ENCODE results near the gene ISY1.
"Not testable (repeated sequence)": the region's sequence is repeated elsewhere in the genome, so short reads cannot be mapped to it uniquely, and the experiment has no call there.

ISY1 gene

GRCh38 chr3:129119365-129120100 lies 41.3 kb downstream of the ISY1 start:
- Histone ChIP-seq H3K4me2 (peak overlapping the region; percentile 82 to 100 (median 98)), H3K27ac (peak overlapping the region; percentile 90 to 100 (median 96); a peak in 21 of 22 replicates), H3K9me3 (replicated peaks in 1 of 11) (no peaks in the 10 kb centered on the region), H3K4me1 (peaks cover 70 to 79% (median 77%) of the 10 kb centered on the region in 10 experiments), H3K36me3 (peaks cover 18 to 38% (median 31%) of the 10 kb centered on the region in 11 experiments), H3K4me3 (peak overlapping the region; percentile 78 to 92 (median 90)), H3K27me3 (0 out of 22 replicates have a peak, but pooled peaks cover 0 to under 1% (median 0%) of the 10 kb centered on the region in 11 experiments), H4K20me1 (peaks cover 14 to 71% (median 26%) of the 10 kb centered on the region in 11 experiments; a peak in 20 of 22 replicates), H3K9ac (peak overlapping the region; percentile 89 to 99 (median 96))
- TF ChIP-seq Cebpa-rat (IDR thresholded peaks at IDR 0.05) = no peak

- Histone ChIP-seq H3K27me3 (no peaks in the 10 kb centered on the region), H3K36me3 (peaks cover 26 to 46% (median 39%) of the 10 kb centered on the region in 11 experiments), H3K4me2 (peak overlapping the region; percentile 82 to 100 (median 98)), H3K9ac (peak overlapping the region; percentile 89 to 99 (median 96)), H3K4me1 (peaks cover 73 to 80% (median 77%) of the 10 kb centered on the region in 10 experiments), H3K9me3 (replicated peaks in 1 of 11) (no peaks in the 10 kb centered on the region), H3K4me3 (peak overlapping the region; percentile 78 to 92 (median 90)), H4K20me1 (peaks cover 18 to 78% (median 33%) of the 10 kb centered on the region in 11 experiments; a peak in 21 of 22 replicates), H3K27ac (peak overlapping the region; percentile 90 to 100 (median 96); a peak in 21 of 22 replicates)
- no peak for TF ChIP-seq Cebpa-rat (IDR thresholded peaks at IDR 0.05)
These were observed 42.1 kb downstream of the ISY1 start for GRCh38 chr3:129118745-129119144.

GRCh38 chr3:129117134-129117533 lies 43.7 kb downstream of the ISY1 start:
- peak overlapping the region; percentile 82 to 100 (median 98) for H3K4me2 ChIP-seq
- H3K4me1 ChIP-seq = peaks cover 70 to 80% (median 75%) of the 10 kb centered on the region in 10 experiments
- H4K20me1 ChIP-seq = peaks cover 5 to 79% (median 33%) of the 10 kb centered on the region in 11 experiments; a peak in 18 of 22 replicates
- H3K27me3 ChIP-seq = no peaks in the 10 kb centered on the region
- TF ChIP-seq Cebpa-rat (IDR thresholded peaks at IDR 0.05) = no peak
- H3K4me3 ChIP-seq = 0 out of 20 replicates have a peak overlapping the region, but pooled peaks of 1 of the 10 experiments have one; percentile 44
- H3K27ac ChIP-seq = peak overlapping the region in 9 of 11 experiments; percentile 69 to 100 (median 99); a peak in 13 of 22 replicates
- H3K36me3 ChIP-seq = peaks cover 32 to 62% (median 53%) of the 10 kb centered on the region in 11 experiments
- no peaks in the 10 kb centered on the region for H3K9me3 ChIP-seq (replicated peaks in 1 of 11)
- peak overlapping the region in 5 of 11 experiments; percentile 57 to 93 (median 69); a peak in 7 of 22 replicates for H3K9ac ChIP-seq

GRCh38 chr3:129116482-129116946 lies 44.3 kb downstream of the ISY1 start:
- Histone ChIP-seq H3K27me3 (no peaks in the 10 kb centered on the region), H3K9me3 (replicated peaks in 1 of 11) (no peaks in the 10 kb centered on the region), H3K4me1 (peaks cover 75 to 80% (median 77%) of the 10 kb centered on the region in 10 experiments), H4K20me1 (peaks cover 10 to 86% (median 39%) of the 10 kb centered on the region in 11 experiments; a peak in 19 of 22 replicates), H3K27ac (peak overlapping the region; percentile 4 to 100 (median 94); a peak in 19 of 22 replicates), H3K4me2 (peak overlapping the region; percentile 82 to 100 (median 98)), H3K36me3 (peaks cover 37 to 68% (median 58%) of the 10 kb centered on the region in 11 experiments), H3K4me3 (peak overlapping the region in 5 of 10 experiments; percentile 3 to 44 (median 33); a peak in 6 of 20 replicates), H3K9ac (peak overlapping the region in 10 of 11 experiments; percentile 50 to 93 (median 68); a peak in 19 of 22 replicates)
- TF ChIP-seq Cebpa-rat (IDR thresholded peaks at IDR 0.05) = no peak

GRCh38 chr3:129114455-129114854 lies 46.4 kb downstream of the ISY1 start:
- peak overlapping the region in 4 of 11 experiments; percentile 2 to 61 (median 28); a peak in 5 of 22 replicates for H3K27ac ChIP-seq
- no peaks in the 10 kb centered on the region for H3K9me3 ChIP-seq (replicated peaks in 1 of 11)
- no peak overlapping the region for H3K9ac ChIP-seq
- TF ChIP-seq Cebpa-rat (IDR thresholded peaks at IDR 0.05) = no peak
- peaks cover 18 to 97% (median 56%) of the 10 kb centered on the region in 11 experiments; a peak in 20 of 22 replicates for H4K20me1 ChIP-seq
- peak overlapping the region; percentile 1 to 99 (median 23); a peak in 12 of 22 replicates for H3K4me2 ChIP-seq
- peaks cover 70 to 79% (median 76%) of the 10 kb centered on the region in 10 experiments for H3K4me1 ChIP-seq
- H3K27me3 ChIP-seq = no peaks in the 10 kb centered on the region
- H3K36me3 ChIP-seq = peaks cover 54 to 89% (median 78%) of the 10 kb centered on the region in 11 experiments
- no peak overlapping the region for H3K4me3 ChIP-seq

GRCh38 chr3:129112308-129113052 lies 48.4 kb downstream of the ISY1 start:
- Histone ChIP-seq H3K4me1 (peaks cover 50 to 60% (median 57%) of the 10 kb centered on the region in 10 experiments), H3K36me3 (peaks cover 66 to 92% (median 86%) of the 10 kb centered on the region in 11 experiments), H3K27ac (peak overlapping the region in 9 of 11 experiments; percentile 7 to 72 (median 61); a peak in 15 of 22 replicates), H3K4me2 (peak overlapping the region; percentile 2 to 69 (median 44); a peak in 19 of 22 replicates), H4K20me1 (peaks cover 35 to 98% (median 73%) of the 10 kb centered on the region in 11 experiments), H3K9ac (peak overlapping the region in 10 of 11 experiments; percentile 1 to 53 (median 28); a peak in 10 of 22 replicates), H3K9me3 (replicated peaks in 1 of 11) (no peaks in the 10 kb centered on the region), H3K4me3 (no peak overlapping the region), H3K27me3 (no peaks in the 10 kb centered on the region)
- peak in 2 of 11 experiments; percentile 14 to 41; a peak in 2 of 22 replicates for TF ChIP-seq Cebpa-rat (IDR thresholded peaks at IDR 0.05)

GRCh38 chr3:129111076-129111780 lies 49.6 kb downstream of the ISY1 start:
- H3K9me3 ChIP-seq (replicated peaks in 1 of 11); H3K4me2 ChIP-seq; H3K4me3 ChIP-seq; H3K27me3 ChIP-seq; H3K9ac ChIP-seq: not testable (repeated sequence)
- Histone ChIP-seq H3K27ac (peak overlapping the region in 5 of 11 experiments; percentile 5 to 61 (median 33); a peak in 4 of 22 replicates), H4K20me1 (peaks cover 47 to 100% (median 86%) of the 10 kb centered on the region in 11 experiments), H3K36me3 (peaks cover 73 to 100% (median 94%) of the 10 kb centered on the region in 11 experiments), H3K4me1 (peaks cover 41 to 60% (median 45%) of the 10 kb centered on the region in 10 experiments)

GRCh38 chr3:129107793-129108192 lies 53.1 kb downstream of the ISY1 start:
- Histone ChIP-seq H3K27me3 (no peaks in the 10 kb centered on the region), H3K9ac (peak overlapping the region in 1 of 11 experiments; percentile 31; a peak in 1 of 22 replicates), H3K27ac (no peak overlapping the region), H3K36me3 (peaks cover 59 to 100% (median 87%) of the 10 kb centered on the region in 11 experiments), H3K4me3 (no peak overlapping the region), H4K20me1 (peaks cover 68 to 100% (median 96%) of the 10 kb centered on the region in 11 experiments), H3K9me3 (replicated peaks in 1 of 11) (no peaks in the 10 kb centered on the region), H3K4me2 (no peak overlapping the region), H3K4me1 (peaks cover 9 to 27% (median 13%) of the 10 kb centered on the region in 10 experiments)
- no peak for TF ChIP-seq Cebpa-rat (IDR thresholded peaks at IDR 0.05)
